GM12878 (cell line): Measurements from ENCODE around the gene CELF2. TPM values are rescaled to one million over a fixed set of nuclear protein-coding genes. Genes with fewer than 3 reads are reported as not detected.

ENCODE experiments used
- ATF7 ChIP-seq: fragments of 450-650 bp; IDR thresholded peaks from 2 replicates; pipeline ENCODE4 v1.6.1; 2016; ENCODE audit warnings: low read depth, mild to moderate bottlenecking
- BMI1 ChIP-seq: fragments of 450-650 bp; IDR thresholded peaks from 2 replicates; pipeline ENCODE4 v1.6.1; 2016; ENCODE audit warnings: mild to moderate bottlenecking, moderate library complexity, borderline replicate concordance
- CUX1 ChIP-seq: IDR thresholded peaks from 2 replicates; pipeline ENCODE4 v1.6.1; 2012; ENCODE audit warnings: improper control_type of control experiment, low read depth, low read length; ENCODE audit not compliant: insufficient replicate concordance
- E4F1 ChIP-seq: fragments of 450-650 bp; IDR thresholded peaks from 2 replicates; pipeline ENCODE4 v1.6.1; 2018; ENCODE audit warnings: borderline replicate concordance, mild to moderate bottlenecking; ENCODE audit not compliant: partially characterized antibody
- EP300 ChIP-seq, 2 experiments: fragments of 150-350 bp in 1 of 2; IDR thresholded peaks; 2 replicates each; pipeline ENCODE4 v1.6.1; 2011 to 2012; ENCODE audit warnings: low read depth in 2 of 2, low read length in 2 of 2, borderline replicate concordance in 1 of 2, improper control_type of control experiment in 1 of 2, inconsistent platforms in 1 of 2; ENCODE audit not compliant: control insufficient read depth in 1 of 2
- HDAC2 ChIP-seq: fragments of 200-600 bp; sonication (generic); IDR thresholded peaks from 2 replicates; pipeline ENCODE4 v1.6.1; 2017
- JUNB ChIP-seq: IDR thresholded peaks from 2 replicates; pipeline ENCODE4 v1.6.1; 2016; ENCODE audit warnings: antibody characterized with exemption, mild to moderate bottlenecking
- NFYB ChIP-seq: IDR thresholded peaks from 2 replicates; pipeline ENCODE4 v1.6.1; 2011; ENCODE audit warnings: low read depth, mild to moderate bottlenecking, low read length, improper control_type of control experiment, moderate library complexity; ENCODE audit not compliant: insufficient read depth
- SKIL ChIP-seq: fragments of 450-650 bp; IDR thresholded peaks from 2 replicates; pipeline ENCODE4 v1.6.1; 2017; ENCODE audit warnings: mild to moderate bottlenecking, low read depth, inconsistent platforms; ENCODE audit not compliant: poor library complexity, severe bottlenecking
- SUPT20H ChIP-seq: IDR thresholded peaks from 2 replicates; pipeline ENCODE4 v1.6.1; 2011; ENCODE audit warnings: low read depth, mild to moderate bottlenecking, low read length, moderate library complexity, borderline replicate concordance; ENCODE audit not compliant: control insufficient read depth
- USF2 ChIP-seq: IDR thresholded peaks from 2 replicates; pipeline ENCODE4 v1.6.1; 2011; ENCODE audit warnings: low read depth, low read length, improper control_type of control experiment, borderline replicate concordance
- WRNIP1 ChIP-seq: IDR thresholded peaks from 2 replicates; pipeline ENCODE4 v1.6.1; 2011; ENCODE audit warnings: low read depth, low read length, improper control_type of control experiment, borderline replicate concordance
- ZNF384 ChIP-seq: IDR thresholded peaks from 2 replicates; pipeline ENCODE4 v1.6.1; 2012; ENCODE audit warnings: low read depth, mild to moderate bottlenecking, low read length, improper control_type of control experiment, borderline replicate concordance
- polyA plus RNA-seq, 11 experiments: library from polyadenylated mRNA; depleted of rRNA in 4 of 11; unstranded in 6 of 11; stranded (reverse) in 5 of 11; fragments of >200 nt; fragmentation: Nextera tagmentation in 4 of 11; fragmentation: Illumina TruSeq in 1 of 11; extraction: Ambion mirVana in 4 of 11; extraction: Trizol in 1 of 11; gene quantifications; 1 replicate in 1 of 11; 2 replicates in 10 of 11; pipeline versions ENCODE4 v1.2.1 to v1.2.3, GENCODE V29; 2011 to 2016; ENCODE audit warnings: inconsistent platforms in 2 of 11, missing spikeins in 2 of 11, low read depth in 1 of 11
- total RNA-seq, 4 experiments: library from RNA; depleted of rRNA in 3 of 4; stranded (reverse); fragments of >200 nt in 3 of 4; fragmentation: Illumina TruSeq in 1 of 4; extraction: Trizol in 1 of 4; gene quantifications; 2 replicates each; pipeline versions ENCODE4 v1.2.1 to v1.2.3, GENCODE V29; 2013 to 2021

Gene CELF2
- total and polyA plus RNA-seq, 10 of the 15 experiments (the other 5 are each of a cell fraction or from before 2014, with no cell fraction given) = 20.8 to 129 (median 86.3) TPM

- TF ChIP-seq CUX1 = peak; percentile 69
- peak; percentile 49; the same call in 1 of the 2 replicates for TF ChIP-seq JUNB
- no peak for TF ChIP-seq SUPT20H
- peak; percentile 96; the same call in 1 of the 2 replicates for TF ChIP-seq WRNIP1
- peak; percentile 93 for TF ChIP-seq NFYB
- TF ChIP-seq EP300 (IDR thresholded peaks at IDR 0.05; ENCODE audit: borderline replicate concordance in 1 of 2, control insufficient read depth in 1 of 2, low read depth in 2 of 2, low read length in 2 of 2) = peak; percentile 95 to 99
- TF ChIP-seq HDAC2 = no peak
- TF ChIP-seq E4F1 = no peak
- peak; percentile 90 for TF ChIP-seq ATF7
- TF ChIP-seq ZNF384 = no peak
- TF ChIP-seq BMI1 = peak; percentile 81
- TF ChIP-seq USF2 = peak; percentile 56; the same call in 1 of the 2 replicates
- peak; percentile 92 for TF ChIP-seq SKIL
Observed at GRCh38 chr10:11178606-11179515, 161.2 kb downstream of the CELF2 start (continued).
